Right cardiac atrium (tissue), 5 donors: ENCODE results near the gene SIM2. TPM values are rescaled to one million over a fixed set of nuclear protein-coding genes. Genes with fewer than 3 reads are reported as not detected.

Source experiments
- ATAC-seq, 2 donors: fragments of 200-7000 bp; cut with Tn5 transposase; one replicate each; pipeline versions ENCODE4 v1.8.0 to v1.9.1; 2020; ENCODE audit warnings: moderate library complexity in 2 of 2, mild to moderate bottlenecking in 1 of 2
- DNase-seq, 3 donors: peaks; one replicate each; pipeline ENCODE4 v3.0.0-alpha.2; 2020
- H3K27ac ChIP-seq: one replicate; pipeline ENCODE4 v1.5.1; 2013; ENCODE audit warnings: mild to moderate bottlenecking, low read length, control low read depth, moderate library complexity
- H3K27me3 ChIP-seq: one replicate; pipeline ENCODE4 v1.6.1; 2013; ENCODE audit not compliant: control insufficient read depth, insufficient read depth
- H3K4me1 ChIP-seq: one replicate; pipeline ENCODE4 v1.6.1; 2013; ENCODE audit warnings: low read length; ENCODE audit not compliant: control insufficient read depth, insufficient read depth
- H3K4me3 ChIP-seq: one replicate; pipeline ENCODE4 v1.5.1; 2013; ENCODE audit warnings: low read length, control low read depth
- H3K9me3 ChIP-seq: one replicate; pipeline ENCODE4 v1.6.1; 2013; ENCODE audit warnings: low read length; ENCODE audit not compliant: control insufficient read depth
- WGBS: extraction: QIAGEN DNeasy Blood & Tissue Kit; methylation state at CpG from one replicate; pipeline ENCODE4 v1.1.7; 2013; 5-methylcytosine and 5-hydroxymethylcytosine counted together
- intact Hi-C, 4 donors: fragments of 100-400 bp; cut with DNase I; formaldehyde crosslinking; loops; one replicate each; pipeline versions ENCODE4 v1.11.0 to v1.14.0; 2022 to 2023
- polyA plus RNA-seq: library from polyadenylated mRNA; stranded (reverse); fragments of 200-250 nt; gene quantifications from one replicate; pipeline ENCODE4 v1.2.3, GENCODE V29; 2013
- total RNA-seq, 4 donors: library from RNA; stranded (reverse); fragmentation: NEBNext Ultra II Directional; extraction: Animal tissue kit (Norgen Biotek cat#: 25700); gene quantifications; one replicate each; pipeline ENCODE4 v1.2.1, GENCODE V29; 2021
- donor health status: healthy with polysubstance abuse.
- donor health status: DM: no; HTN: yes; CAD: no.
- donor health status: DM: no; HTN: no; CAD: no.
- donor health status: DM: no; HTN: yes; CAD: no; lungs with severe emphysema.
- donor health status: DM: yes; HTN: yes; CAD: no.

SIM2 gene
- total and polyA plus RNA-seq, 5 donors = not detected

DNA sequence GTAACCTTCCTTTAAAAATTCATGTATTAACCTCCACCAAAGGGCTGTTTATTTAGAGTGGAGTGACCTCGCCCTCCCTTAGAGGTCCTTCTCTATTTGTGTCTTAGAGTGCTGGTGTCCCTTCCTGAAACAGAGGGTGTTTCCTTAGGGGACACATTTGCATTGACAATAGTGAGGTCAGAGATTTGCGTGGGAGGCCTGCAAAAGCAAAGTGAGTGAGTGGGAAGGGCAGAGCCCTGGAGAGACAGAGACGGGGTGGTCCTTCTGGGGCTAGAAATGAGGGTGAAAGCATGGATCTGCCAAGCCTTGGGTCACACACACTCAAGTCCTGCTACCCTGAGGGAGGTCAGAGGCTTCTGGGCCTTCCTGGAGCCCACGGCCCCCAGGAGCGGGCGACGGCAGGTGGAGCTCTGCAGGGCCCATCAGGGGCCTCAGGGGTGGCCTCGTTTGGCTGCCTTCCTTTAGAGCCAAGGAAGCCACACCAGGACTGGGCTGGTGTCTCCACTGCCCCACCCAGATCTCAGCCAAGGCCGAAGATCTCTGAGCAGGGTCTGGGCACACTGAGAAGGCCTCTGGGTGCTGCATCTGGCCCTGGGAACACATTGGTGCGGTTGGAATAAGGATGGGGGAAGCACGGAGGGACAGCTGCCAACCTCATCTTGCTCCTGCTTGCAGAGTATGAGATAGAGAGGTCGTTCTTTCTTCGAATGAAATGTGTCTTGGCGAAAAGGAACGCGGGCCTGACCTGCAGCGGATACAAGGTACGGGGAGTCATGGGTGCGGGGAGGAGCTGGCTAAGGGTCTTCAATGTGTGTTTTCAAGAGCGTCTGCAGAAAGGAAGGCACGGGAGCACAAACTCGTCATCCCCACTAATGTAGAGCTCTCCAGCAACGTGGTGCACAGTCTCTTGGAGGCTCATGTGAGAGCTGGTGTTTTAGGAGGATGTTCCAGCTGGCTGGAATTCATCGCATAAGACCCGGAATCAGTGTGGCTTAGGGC, 23.8 kb downstream of the SIM2 start:
- Histone ChIP-seq H3K27ac (no peak overlapping the region), H3K4me3 (no peak overlapping the region), H3K4me1 (no peaks in the 10 kb centered on the region), H3K27me3 (no peaks in the 10 kb centered on the region), H3K9me3 (no peaks in the 10 kb centered on the region)
- 85% methylated on average over 25 of the region's 25 CpGs for WGBS
- intact Hi-C loops = no loop called here
- DNase-seq = peak in 1 of 3 donors; percentile 18
- ATAC-seq = no peak

- DNase-seq = peak in 1 of 3 donors; percentile 17
- Histone ChIP-seq H3K4me1 (no peaks in the 10 kb centered on the region), H3K4me3 (no peak overlapping the region), H3K9me3 (no peaks in the 10 kb centered on the region), H3K27ac (no peak overlapping the region), H3K27me3 (no peaks in the 10 kb centered on the region)
- 83% methylated on average over 14 of the region's 14 CpGs for WGBS
- intact Hi-C loops = no loop called here
- ATAC-seq = no peak
These were observed 24.5 kb downstream of the SIM2 start for GRCh38 chr21:36723371-36723881.

DNA sequence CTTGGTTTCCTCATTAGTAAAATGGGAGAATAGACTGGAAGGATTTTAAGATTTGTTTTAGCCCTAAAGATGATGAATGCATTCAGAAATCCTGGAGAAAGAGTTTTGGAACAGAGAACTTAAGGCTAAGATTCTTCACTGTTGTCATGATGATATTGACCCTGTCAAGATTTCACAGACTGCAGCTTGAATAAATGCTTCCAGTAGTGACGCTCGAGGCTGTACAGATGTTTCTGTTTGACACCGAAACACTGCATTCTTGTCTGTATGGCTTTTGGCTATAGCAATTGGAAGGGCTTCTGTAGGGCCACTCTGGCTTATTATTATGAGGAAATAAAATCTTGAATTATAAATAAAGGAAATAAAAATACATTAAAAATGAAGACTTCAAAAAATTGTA, 25.7 kb downstream of the SIM2 start:
- H3K27me3 ChIP-seq = no peaks in the 10 kb centered on the region
- 62% methylated on average over 3 of the region's 3 CpGs for WGBS

GRCh38 chr21:36725793-36726386, 27.0 kb downstream of the SIM2 start:
- DNase-seq = peak in 1 of 3 donors; percentile 5
- no peaks in the 10 kb centered on the region for H3K27me3 ChIP-seq

More for the DNA sequence above, 25.7 kb downstream of the SIM2 start:
- intact Hi-C loops = no loop called here
- H3K9me3 ChIP-seq = no peaks in the 10 kb centered on the region
- no peak overlapping the region for H3K4me3 ChIP-seq
- H3K27ac ChIP-seq = no peak overlapping the region
- no peak for ATAC-seq
- no peak for DNase-seq
- H3K4me1 ChIP-seq = no peaks in the 10 kb centered on the region

GRCh38 chr21:36727866-36728265, 29.0 kb downstream of the SIM2 start:
- WGBS = 65% methylated on average over 6 of the region's 6 CpGs
- DNase-seq (peak in 1 of 3 donors; percentile 11), ATAC-seq (no peak)
- Histone ChIP-seq H3K27me3 (no peaks in the 10 kb centered on the region), H3K4me3 (no peak overlapping the region), H3K4me1 (no peaks in the 10 kb centered on the region), H3K9me3 (no peaks in the 10 kb centered on the region), H3K27ac (no peak overlapping the region)
- intact Hi-C loops = no loop called here

More at GRCh38 chr21:36725793-36726386, 27.0 kb downstream of the SIM2 start:
- ATAC-seq = no peak
- no peak overlapping the region for H3K4me3 ChIP-seq
- WGBS = 94% methylated on average over 12 of the region's 12 CpGs
- H3K4me1 ChIP-seq = no peaks in the 10 kb centered on the region
- intact Hi-C loops = no loop called here
- no peak overlapping the region for H3K27ac ChIP-seq
- no peaks in the 10 kb centered on the region for H3K9me3 ChIP-seq

DNA sequence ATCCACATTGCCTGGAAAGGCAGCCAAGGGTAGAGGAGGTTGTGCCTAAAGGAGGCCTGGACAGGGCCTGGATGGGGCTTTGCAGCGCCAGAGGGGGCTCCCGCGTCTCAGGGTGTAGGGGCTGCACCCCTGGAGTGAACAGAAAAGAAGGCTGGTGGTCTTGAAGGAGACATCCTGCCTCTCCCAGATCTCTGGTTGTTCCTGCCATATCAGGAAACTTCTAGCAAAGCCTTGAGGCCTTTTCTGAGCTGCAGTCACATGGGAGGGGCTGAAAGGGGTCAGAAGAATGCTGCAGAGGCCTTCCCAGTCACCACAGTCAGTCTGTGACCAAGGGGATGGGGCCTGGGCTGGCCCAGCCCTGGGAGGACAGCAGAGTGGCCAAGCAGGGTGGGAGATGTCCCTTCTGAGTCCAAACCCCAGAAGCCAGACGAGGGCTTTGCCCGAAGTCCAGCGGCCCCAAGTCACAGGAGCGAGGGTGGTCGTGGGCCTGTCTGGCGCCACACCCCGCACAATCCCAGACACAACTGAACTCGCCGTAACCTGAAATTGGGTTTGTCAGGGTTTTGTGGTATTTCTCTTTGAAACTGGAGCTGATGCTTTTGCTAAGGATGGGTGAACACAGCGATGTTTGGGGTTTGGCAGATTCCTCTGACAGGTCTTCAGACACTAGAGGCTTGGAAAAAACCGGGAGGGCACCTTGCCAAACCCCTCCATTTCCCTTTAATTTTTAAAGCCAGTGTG, 29.6 kb downstream of the SIM2 start:
- H3K27ac ChIP-seq = no peak overlapping the region
- WGBS = 90% methylated on average over 14 of the region's 14 CpGs
- DNase-seq = peak in 1 of 3 donors; percentile 22
- no peaks in the 10 kb centered on the region for H3K27me3 ChIP-seq
- H3K9me3 ChIP-seq = no peaks in the 10 kb centered on the region
- H3K4me3 ChIP-seq = no peak overlapping the region
- no peak for ATAC-seq
- intact Hi-C loops = no loop called here
- H3K4me1 ChIP-seq = no peaks in the 10 kb centered on the region

- Histone ChIP-seq H3K27me3 (no peaks in the 10 kb centered on the region), H3K4me3 (no peak overlapping the region), H3K27ac (no peak overlapping the region), H3K9me3 (no peaks in the 10 kb centered on the region), H3K4me1 (no peaks in the 10 kb centered on the region)
- WGBS = 89% methylated on average over 18 of the region's 18 CpGs
- DNase-seq (peak in 1 of 3 donors; percentile 1), ATAC-seq (no peak)
- intact Hi-C loops = no loop called here
These were observed 30.5 kb downstream of the SIM2 start for GRCh38 chr21:36729310-36729970.

GRCh38 chr21:36730291-36731281, 31.7 kb downstream of the SIM2 start:
- intact Hi-C loops = no loop called here
- Histone ChIP-seq H3K4me3 (no peak overlapping the region), H3K9me3 (no peaks in the 10 kb centered on the region), H3K27me3 (no peaks in the 10 kb centered on the region), H3K4me1 (no peaks in the 10 kb centered on the region), H3K27ac (no peak overlapping the region)
- ATAC-seq = no peak
- no peak for DNase-seq
- 70% methylated on average over 30 of the region's 30 CpGs for WGBS

DNA sequence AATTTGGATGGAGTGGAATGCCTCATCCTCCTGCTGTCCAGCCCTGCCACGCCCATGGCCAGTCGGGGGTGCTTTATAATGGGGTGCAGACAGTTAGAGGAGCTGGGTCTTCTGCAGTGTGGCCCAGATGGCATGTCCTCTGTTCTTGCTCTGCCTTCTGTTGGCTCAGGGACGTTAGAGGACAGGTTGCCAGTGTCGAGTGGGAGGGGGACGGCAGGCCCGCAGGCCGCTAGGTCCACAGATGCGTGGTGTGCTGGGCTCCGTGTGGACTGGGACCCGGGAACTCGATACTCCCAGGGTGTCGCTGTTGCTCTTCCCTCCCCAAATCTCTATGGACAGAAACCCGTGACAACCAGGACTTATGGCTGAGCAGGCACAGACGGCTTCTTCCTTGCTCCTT, 33.3 kb downstream of the SIM2 start:
- whole genome bisulfite sequencing = 78% methylated on average over 14 of the region's 14 CpGs
- H3K27ac ChIP-seq = no peak overlapping the region
- DNase-seq = no peak
- H3K4me1 ChIP-seq = no peaks in the 10 kb centered on the region
- H3K4me3 ChIP-seq = no peak overlapping the region
- no peak for ATAC-seq
- H3K9me3 ChIP-seq = no peaks in the 10 kb centered on the region
- intact Hi-C loops = no loop called here
- H3K27me3 ChIP-seq = no peaks in the 10 kb centered on the region
